GM12875 (cell line): ENCODE results near the gene OR5AL1.
"Not testable (repeated sequence)": the region's sequence is repeated elsewhere in the genome, so short reads cannot be mapped to it uniquely, and the experiment has no call there.

Experiments used
- H3K4me3 ChIP-seq: one replicate; pipeline ENCODE4 v1.5.1; 2011; ENCODE audit warnings: low read depth, low read length, control low read depth
- CTCF ChIP-seq: IDR thresholded peaks from 2 replicates; pipeline ENCODE4 v1.5.1; 2011; ENCODE audit warnings: low read depth, mild to moderate bottlenecking, control low read depth, inconsistent platforms, low read length, moderate library complexity, borderline replicate concordance; ENCODE audit not compliant: insufficient read depth

Gene OR5AL1

GRCh38 chr11:56412396-56412795, at the start of gene OR5AL1:
OR5AL1 (plus strand) TSS chr11:56412696.
- no peak within 1 kb of the TSS for H3K4me3 ChIP-seq
- TF ChIP-seq CTCF, result no peak

GRCh38 chr11:56375324-56375723, 37.2 kb upstream of the OR5AL1 start, which contains the start of gene OR8U1:
OR8U1 (plus strand) TSS chr11:56375624; CDS start chr11:56375624, 0 bp downstream.
- TF ChIP-seq CTCF, result no peak
- H3K4me3 ChIP-seq, result no peak within 1 kb of the TSS

- no peak for TF ChIP-seq CTCF
Measured at GRCh38 chr11:56380120-56380519, 32.4 kb upstream of the OR5AL1 start.

GRCh38 chr11:56394381-56394780, 18.1 kb upstream of the OR5AL1 start:
- no peak for TF ChIP-seq CTCF
- no peak overlapping the region for H3K4me3 ChIP-seq

More at GRCh38 chr11:56380120-56380519, 32.4 kb upstream of the OR5AL1 start:
- no peak overlapping the region for H3K4me3 ChIP-seq

GRCh38 chr11:56396047-56396446, 16.4 kb upstream of the OR5AL1 start:
- TF ChIP-seq CTCF, result no peak
- H3K4me3 ChIP-seq, result no peak overlapping the region

- H3K4me3 ChIP-seq, result not testable (repeated sequence)
Measured at GRCh38 chr11:56401858-56402461, 10.5 kb upstream of the OR5AL1 start.

- TF ChIP-seq CTCF, result no peak
- no peak overlapping the region for H3K4me3 ChIP-seq
Measured at GRCh38 chr11:56404393-56404792, 8.1 kb upstream of the OR5AL1 start.
